ENCODE results near the gene COL4A6.
A peak's percentile ranks its signal among the peaks of the same experiment; 100 is the strongest.
"Not testable (repeated sequence)": the region's sequence is repeated elsewhere in the genome, so short reads cannot be mapped to it uniquely, and the experiment has no call there.

Gene COL4A6

GRCh38 chrX:108438110-108438623 lies at the start of gene COL4A6:
Gene COL4A6 (minus strand): TSS chrX:108438422. CDS start chrX:108438196, 226 bp downstream.
- DNase-seq: peak in 3 of 14 donors; percentile 0 to 3 (median 2)

- DNase-seq: no peak
Observed at GRCh38 chrX:108485960-108486359, 47.7 kb upstream of the COL4A6 start.

DNA sequence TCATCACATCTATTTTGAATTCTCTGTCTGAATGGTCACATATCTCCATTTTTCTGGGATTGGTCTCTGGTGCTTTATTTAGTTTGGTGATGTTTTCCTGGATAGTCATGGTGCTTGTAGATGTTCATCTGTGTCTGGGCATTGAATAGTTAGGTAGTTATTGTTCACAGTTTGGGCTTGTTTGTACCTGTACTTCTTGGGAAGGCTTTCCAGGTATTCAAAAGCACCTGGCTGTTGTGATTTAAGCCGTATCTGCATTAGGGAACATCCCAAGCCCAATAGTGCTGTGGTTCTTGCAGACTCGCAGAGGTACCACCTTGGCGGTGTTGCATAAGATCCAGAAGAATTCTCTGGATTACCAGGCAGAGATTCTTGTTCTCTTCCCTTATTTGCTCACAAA lies 46.0 kb upstream of the COL4A6 start:
- no peak for DNase-seq

GRCh38 chrX:108481528-108481927 lies 43.3 kb upstream of the COL4A6 start:
- DNase-seq: not testable (repeated sequence)

DNA sequence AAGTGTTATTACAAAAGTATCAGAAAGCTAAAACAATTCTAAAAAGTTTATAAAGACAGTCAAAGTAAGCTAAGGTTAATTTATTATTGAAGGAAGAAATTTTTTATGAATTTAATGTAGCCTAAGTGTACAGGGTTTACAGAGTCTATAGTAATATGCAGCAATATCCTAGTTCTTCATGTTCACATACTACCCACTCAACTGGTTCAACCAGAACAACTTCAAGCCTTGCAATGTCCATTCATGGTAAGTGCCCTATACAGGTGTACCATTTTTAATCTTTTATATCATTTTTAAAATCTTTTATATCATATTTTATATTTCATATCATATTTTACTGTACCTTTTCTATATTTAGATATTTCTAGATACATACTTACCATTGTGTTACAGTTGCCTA lies 35.8 kb upstream of the COL4A6 start:
- no peak for DNase-seq

GRCh38 chrX:108468486-108468885 lies 30.3 kb upstream of the COL4A6 start:
- DNase-seq: no peak

GRCh38 chrX:108464604-108465003 lies 26.4 kb upstream of the COL4A6 start:
- no peak for DNase-seq

DNA sequence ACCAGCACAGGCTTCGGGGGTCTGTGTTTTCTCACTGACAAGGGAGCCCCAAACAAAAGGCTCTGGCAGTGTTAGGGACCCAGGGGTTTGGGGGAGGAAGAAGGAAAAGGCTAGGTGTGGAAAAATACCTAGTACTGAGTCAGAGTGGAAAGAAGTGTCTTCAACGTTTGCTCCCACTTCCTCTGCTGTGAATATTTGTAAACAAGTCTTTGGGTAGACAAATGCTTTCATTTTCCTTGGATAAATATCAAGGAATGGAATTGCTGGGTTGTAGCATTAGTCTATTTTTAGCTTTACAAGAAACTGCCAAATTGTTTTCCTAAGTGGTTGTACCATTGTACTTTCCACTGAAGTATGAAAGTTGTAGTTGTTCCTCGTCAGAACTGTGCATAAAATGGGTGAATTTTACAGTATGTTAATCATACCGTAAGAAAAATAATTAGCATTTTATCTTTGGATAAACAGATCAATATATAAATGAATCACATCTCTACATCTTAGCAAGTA lies 18.8 kb upstream of the COL4A6 start:
- no peak for DNase-seq

GRCh38 chrX:108453841-108454240 lies 15.6 kb upstream of the COL4A6 start:
- no peak for DNase-seq

DNA sequence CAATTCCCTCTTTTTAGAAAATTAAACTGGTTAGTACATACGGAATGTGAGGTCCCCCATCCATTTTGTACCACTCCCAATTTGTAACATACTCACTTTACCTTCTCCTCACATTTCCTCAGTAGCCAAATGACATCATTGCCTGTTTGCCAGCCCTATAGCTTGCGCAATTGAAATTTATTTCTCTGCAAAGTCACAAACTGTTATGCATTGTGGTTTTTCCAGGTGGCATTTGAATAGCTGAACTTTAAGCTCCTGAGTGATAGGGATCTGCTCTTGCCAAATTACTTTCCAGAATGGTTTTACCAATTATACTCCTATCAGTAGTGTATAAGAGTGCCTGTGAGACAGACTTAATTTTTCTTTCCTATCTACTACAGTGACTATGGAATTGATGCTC lies 9.1 kb upstream of the COL4A6 start:
- DNase-seq: no peak

- no peak for DNase-seq
Observed at GRCh38 chrX:108442901-108443464, 4.8 kb upstream of the COL4A6 start.

- DNase-seq: peak in 2 of 14 donors; percentile 20 to 21
Observed at GRCh38 chrX:108439961-108440696, 1.9 kb upstream of the COL4A6 start.

DNA sequence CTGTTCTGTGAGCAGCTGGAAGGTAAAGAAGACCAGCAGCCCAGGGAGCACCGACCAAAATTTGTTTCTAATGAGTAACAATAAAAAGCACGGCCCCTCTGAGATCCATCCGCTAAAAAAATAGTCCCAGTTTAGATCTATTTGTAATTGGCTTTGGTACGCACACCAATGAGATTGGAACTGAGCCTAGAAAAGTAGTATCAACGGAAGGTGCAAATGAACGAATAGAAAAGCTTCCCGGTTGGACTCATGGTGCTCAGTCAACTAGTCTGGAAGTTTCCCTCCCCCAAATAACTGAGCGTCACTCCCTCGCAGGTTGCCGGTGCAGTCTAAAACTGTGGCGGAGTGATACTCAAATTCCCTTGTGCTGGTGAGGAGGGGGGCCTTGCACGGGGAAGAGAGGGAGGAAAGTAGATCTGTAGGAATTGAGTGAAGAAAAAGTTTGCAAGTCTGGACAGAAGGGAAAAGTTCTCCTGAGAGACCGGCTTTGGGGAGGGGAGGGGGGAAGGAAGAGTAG lies 1.3 kb upstream of the COL4A6 start, which contains the start of gene COL4A5:
COL4A5 (plus strand) TSS at position 413 of the 517 bp plus-strand sequence. CDS start 288 bp downstream, outside the sequence.
- DNase-seq: peak in 6 of 14 donors; percentile 1 to 21 (median 2)

- DNase-seq: no peak
Observed at GRCh38 chrX:108437349-108438109, 693 bp downstream of the COL4A6 start.

DNA sequence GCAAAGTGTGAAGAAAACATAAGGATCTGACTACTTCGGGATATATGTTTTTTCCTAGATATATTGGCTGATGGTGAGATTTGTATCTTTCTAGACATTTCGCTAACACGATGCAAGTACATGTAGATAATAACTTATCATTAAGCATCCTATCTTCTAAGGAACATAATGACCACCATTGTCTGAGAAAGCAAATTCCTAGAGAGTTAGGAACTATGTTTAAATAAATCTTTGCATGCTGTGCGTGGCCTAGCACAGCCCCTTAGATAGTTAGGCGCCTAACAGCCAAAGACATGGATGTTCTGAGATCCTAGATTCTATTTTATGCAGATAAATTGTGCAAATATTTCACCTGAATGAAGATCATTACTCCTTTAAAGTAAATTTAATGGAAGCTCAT lies 3.0 kb downstream of the COL4A6 start:
- no peak for DNase-seq

DNA sequence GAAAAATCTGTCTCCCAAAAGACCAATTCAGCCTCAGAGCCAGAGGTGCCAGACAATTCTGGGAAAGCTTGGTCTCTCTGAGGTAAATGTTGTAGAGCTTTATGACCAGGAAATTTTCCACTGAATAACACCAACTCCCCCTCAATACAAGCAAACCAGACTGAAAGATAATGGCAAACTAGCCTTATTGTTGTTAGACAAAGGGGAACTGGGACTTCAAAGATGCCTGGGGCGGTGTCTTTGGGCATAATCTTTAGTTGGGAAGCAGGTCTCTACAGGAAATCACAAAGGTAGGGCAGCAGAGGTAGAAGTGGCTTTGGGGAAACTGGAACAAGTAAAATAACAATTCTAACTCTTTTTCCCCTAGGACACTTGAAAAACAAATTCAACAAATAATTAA lies 12.0 kb downstream of the COL4A6 start:
- no peak for DNase-seq

DNA sequence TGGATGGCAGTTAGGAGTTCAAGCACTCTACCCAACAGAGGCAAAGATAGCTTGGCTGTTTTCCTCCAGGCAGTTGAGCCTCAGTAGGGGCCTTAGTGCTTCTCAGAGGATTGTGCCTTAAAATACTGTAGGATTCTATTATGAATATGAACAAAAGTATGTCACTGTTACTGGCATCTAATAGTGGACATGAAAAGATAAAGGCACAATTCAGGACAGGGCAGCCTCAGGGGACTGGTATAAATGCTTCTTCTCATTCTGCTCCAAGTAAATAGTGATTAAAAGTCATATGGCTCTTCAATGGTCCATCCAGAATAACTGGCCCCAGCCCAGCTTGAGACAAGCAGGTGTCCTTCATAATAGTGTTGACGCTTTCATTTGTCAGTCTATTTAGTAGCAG lies 17.7 kb downstream of the COL4A6 start:
- DNase-seq: no peak

- DNase-seq: no peak
Observed at GRCh38 chrX:108419401-108419800, 18.8 kb downstream of the COL4A6 start.

GRCh38 chrX:108417257-108417656 lies 21.0 kb downstream of the COL4A6 start:
- no peak for DNase-seq

- no peak for DNase-seq
Observed at GRCh38 chrX:108415891-108416290, 22.3 kb downstream of the COL4A6 start.

GRCh38 chrX:108415146-108415545 lies 23.1 kb downstream of the COL4A6 start:
- DNase-seq: no peak

- DNase-seq: no peak
Observed at GRCh38 chrX:108412783-108413182, 25.4 kb downstream of the COL4A6 start.
